ENCODE results near the gene TANGO2.

The TANGO2 gene

DNA sequence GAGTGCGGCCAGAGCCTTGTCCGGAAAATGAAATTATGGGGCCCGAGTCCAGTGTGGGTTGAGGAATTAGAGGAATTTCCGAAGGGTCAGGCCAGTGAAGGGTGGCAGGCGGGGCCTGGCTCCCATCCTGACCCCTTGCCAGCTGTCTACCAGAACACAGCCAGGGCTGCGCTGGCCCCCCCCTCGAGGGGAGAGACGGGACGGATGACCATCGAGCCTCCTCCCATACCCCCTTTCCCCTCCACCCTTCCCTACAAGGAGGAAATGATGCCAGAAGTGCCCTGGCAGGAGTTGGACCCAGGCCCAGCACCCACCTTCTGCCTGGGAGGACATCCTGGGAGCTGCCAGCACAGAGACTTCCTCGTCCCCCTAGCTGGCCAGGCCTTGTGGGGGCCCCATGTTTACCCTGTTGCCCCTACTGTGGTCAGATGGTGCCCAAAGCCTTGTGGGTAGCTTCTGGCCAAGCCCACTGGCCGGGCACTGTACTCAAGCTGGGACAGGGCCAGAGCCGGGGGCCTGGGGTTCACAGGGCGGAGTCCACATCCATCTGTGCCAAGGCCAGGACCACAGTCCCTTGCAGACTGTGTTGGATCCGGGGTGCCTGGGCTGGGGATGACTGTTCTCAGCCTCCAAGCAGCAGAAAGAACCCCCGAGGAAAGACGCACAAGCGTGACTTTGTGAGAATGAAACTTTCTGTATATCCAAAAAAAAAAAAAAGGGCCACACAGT lies 25.1 kb upstream of the TANGO2 start:
- no peak for DNase-seq
- TF ChIP-seq POLR2A (IDR thresholded peaks at IDR 0.05; ENCODE audit: low read length): no peak
- no peak for TF ChIP-seq GATA1 (IDR thresholded peaks at IDR 0.05; ENCODE audit: low read depth, low read length)

DNA sequence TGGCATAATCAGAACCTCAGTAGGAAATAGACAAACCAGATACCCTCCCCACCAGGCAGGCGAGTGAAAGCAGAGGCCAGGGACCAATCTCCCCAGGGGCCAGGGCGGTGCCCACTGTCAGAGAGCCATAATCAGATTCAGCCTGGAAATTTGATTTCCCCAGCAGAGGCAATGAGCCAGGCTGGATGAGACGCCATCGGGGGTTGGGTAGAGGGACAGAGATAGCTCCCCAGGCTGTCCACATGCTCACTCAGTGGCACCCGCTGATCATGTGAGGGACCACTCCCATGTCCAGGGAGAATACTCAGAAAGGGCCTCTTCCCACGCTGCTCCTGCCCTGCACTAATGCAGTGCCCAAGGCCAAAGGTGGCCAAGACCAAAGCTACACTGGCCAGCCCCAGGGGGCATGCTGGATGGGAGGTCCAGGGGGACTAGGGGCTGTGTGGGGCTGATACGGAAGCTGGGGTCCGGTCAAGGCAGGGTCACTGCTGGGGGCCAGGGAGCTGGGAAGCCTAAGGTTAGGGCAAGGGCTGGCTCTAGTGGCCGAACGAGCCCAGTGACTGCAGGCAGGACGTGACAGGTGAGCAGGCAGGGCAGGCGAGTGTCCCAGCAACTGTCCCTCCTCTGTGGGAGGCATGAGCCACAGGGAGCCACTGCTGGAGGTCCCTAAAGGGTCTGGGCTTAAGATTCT lies 24.1 kb upstream of the TANGO2 start:
- DNase-seq: peak; percentile 41 to 58
- no peak for TF ChIP-seq POLR2A (IDR thresholded peaks at IDR 0.05; ENCODE audit: low read length)
- no peak for TF ChIP-seq GATA1 (IDR thresholded peaks at IDR 0.05; ENCODE audit: low read depth, low read length)

DNA sequence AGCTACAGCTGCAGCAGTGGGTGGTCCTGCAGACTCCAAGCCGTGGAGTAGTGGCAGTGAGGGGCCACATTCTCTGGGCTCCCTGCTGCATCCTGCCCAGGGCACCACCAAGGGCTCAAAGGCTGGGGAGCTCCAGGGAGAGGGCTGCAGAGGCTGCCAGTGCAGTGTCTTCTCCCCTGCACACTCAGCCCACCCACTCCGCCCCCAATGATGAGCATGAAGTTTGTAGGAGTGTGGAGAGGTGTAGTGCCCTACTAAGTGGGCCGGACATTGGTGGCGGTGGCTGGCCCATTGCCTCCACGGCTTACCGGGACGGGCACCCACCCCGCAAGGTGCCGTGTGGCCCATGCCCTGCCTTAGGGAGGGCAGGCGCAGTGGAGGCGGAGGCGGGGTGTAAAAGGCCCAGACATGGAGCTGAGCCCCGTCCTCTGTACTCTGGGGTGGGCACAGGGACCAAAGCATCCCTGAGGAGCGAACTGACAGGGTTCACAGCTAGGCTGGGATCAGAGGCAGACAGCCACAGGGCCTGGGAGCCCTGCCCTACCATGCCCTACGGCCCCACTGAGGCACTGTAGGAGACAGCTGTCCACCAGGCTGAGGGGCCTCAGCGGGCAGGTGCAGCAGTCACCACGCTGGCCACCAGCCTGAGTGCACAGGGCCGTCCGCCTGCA lies 23.2 kb upstream of the TANGO2 start:
- DNase-seq: no peak
- TF ChIP-seq POLR2A (IDR thresholded peaks at IDR 0.05; ENCODE audit: low read length) (no peak), GATA1 (IDR thresholded peaks at IDR 0.05; ENCODE audit: low read depth, low read length) (no peak)

DNA sequence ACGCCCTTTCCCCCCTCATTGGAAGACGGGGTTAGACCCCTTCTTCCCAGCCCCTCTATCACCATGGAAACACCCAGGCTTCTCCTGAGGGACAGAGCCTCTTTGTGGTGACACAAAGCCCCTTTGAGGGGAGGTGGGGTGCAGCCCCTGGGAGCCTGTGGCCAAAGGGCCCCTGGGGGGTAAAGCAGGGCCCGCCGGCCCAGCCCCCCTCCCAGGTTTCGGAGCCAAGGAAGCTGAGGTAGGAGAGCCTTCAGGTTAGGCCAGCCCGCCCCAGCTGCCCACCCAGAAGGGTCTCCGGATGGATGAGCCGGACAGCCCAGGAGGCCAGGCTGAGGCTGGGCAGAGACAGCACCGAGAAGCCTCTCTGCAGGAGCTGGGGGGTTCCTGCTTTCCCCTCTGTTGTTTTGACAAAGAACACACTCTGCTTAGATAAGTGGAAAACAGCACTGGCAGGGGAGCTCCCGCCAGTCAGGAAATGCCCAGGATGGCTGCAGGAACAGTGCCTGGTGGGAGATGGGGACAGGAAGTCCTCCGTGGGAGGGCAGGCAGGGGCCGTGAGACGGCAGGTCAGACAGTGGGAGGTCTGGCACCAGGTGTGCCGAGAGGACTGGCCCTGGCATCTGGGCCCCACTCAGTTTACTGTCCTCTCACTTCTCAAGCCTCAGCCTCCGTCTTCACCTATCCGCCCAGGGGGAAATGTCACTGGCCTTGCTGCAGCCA lies 22.5 kb upstream of the TANGO2 start:
- DNase-seq: no peak
- no peak for TF ChIP-seq GATA1 (IDR thresholded peaks at IDR 0.05; ENCODE audit: low read depth, low read length)
- TF ChIP-seq POLR2A (IDR thresholded peaks at IDR 0.05; ENCODE audit: low read length): no peak

DNA sequence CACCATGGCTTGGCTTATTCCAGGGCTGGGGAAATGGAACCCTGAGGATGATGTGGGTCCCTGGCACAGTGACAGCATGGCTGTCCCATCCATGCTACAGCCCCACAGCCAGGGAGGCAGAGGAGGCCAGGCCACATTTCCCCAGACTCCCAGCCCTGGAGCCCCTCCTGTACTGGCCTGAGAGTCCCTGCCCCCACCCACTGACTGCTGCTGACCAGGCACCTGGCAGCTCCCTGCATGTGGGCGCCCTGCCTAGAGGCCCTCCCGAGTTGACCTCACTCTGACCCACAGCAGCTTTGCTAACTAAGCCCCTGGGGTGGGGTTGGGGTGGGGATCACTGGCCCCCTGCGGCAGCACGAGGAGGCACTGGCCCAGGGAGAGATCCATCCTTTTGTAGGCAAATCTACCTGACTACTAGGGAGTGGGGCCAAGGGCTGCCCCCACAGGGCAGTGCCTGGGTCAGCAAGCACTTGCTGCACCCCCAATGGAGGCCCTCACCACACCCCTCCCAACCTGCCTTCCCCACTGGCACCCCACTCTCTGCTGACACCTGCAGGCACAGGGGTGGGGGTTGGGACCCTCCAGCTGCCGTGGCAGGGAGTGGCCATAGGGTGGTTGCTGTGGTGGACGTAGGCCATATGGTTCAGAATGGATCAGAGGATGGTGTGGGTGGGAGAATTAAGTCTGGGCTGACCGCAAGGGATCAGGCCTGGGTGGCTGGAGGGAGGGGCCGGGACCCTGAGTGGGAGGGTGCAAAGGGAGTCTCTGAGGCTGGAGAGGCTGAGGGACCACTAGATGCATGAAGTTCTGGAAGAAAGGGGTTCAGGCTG lies 21.7 kb upstream of the TANGO2 start:
- no peak for TF ChIP-seq GATA1 (IDR thresholded peaks at IDR 0.05; ENCODE audit: low read depth, low read length)
- no peak for TF ChIP-seq POLR2A (IDR thresholded peaks at IDR 0.05; ENCODE audit: low read length)
- DNase-seq: no peak

DNA sequence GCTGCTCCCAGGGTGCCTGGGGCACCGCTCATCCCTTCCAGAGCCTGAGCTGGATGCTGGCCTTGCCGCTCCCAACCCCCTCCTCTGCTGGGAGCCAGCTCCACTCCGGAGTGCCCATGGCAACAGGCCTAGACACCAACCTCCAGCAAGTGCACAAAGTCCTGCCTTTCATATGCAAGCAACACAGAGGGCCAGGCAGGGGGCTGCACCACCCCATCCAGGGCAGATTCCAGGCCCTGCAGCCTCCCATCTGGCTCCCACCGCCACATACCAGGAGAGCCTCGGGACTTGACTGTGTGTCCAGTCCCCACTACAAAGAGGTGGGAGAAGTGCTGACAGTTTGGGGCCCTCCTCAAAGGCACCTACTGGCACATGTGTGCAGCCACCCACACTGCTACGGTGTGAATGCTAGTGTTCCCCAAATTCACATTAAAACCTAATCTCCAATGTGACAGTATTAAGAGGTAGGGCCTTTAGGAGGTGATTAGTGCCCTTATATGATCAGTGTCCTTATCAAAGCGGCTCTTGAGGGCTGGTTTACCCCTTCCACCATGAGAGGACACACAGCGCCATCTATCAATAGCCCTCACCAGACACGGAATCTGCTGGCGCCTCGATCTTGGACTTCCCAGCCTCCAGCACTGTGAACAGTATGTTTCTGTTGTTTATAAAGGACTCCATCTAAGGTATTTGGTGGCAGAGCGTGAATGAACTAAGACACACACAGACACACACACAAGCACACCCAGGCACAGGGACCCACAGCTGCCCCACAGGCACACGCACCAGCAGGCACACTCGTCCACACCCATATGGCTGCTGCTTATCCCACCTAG lies 20.4 kb upstream of the TANGO2 start:
- no peak for DNase-seq
- TF ChIP-seq GATA1 (IDR thresholded peaks at IDR 0.05; ENCODE audit: low read depth, low read length): no peak
- no peak for TF ChIP-seq POLR2A (IDR thresholded peaks at IDR 0.05; ENCODE audit: low read length)

DNA sequence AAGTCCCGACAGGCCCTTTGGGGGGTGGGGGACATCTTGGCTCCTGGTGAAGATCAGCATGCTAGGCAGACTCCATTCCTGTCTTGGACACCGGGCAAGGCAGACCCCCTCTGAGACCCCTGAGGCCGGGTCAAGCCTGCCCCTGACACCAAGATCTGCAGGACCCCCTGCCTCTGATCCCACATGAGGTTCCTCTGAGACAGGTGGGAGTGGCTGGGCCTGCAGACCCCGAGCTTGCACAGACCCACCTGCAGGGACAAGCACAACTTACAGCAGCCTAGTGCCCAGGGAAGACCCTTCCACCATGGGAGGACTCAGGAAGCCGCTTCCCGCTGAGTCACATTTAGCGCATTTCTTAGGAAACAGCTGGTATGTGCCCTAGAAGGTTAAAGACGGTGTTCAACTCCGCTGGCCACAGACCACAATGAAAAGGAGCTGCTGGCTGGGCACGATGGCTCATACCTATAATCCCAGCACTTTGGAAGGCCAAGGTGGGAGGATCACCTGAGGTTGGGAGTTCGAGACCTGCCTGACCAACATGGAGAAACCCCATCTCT lies 19.8 kb upstream of the TANGO2 start:
- no peak for DNase-seq
- TF ChIP-seq GATA1 (IDR thresholded peaks at IDR 0.05; ENCODE audit: low read depth, low read length) (no peak), POLR2A (IDR thresholded peaks at IDR 0.05; ENCODE audit: low read length) (no peak)

DNA sequence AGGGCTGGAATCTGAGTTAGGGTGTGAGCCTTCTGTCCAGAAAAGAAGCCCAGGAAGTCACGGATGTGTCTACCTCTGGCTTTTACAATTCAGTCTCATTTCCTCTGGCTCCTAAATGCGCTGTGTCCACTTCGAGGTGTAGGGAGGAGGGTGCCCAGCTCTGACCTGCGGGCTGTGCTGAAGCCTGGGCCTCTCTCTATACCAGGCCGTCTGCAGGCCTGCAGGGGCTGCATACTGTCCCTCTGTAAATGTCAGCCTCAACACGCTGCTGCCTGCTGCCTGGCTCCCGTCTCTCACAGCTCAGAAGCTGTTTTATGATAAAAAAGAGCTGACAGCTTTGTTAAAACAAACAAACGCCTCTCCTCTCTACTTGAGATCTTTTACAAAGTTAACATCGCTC lies 18.8 kb upstream of the TANGO2 start:
- no peak for DNase-seq
- TF ChIP-seq GATA1 (IDR thresholded peaks at IDR 0.05; ENCODE audit: low read depth, low read length) (no peak), POLR2A (IDR thresholded peaks at IDR 0.05; ENCODE audit: low read length) (no peak)

DNA sequence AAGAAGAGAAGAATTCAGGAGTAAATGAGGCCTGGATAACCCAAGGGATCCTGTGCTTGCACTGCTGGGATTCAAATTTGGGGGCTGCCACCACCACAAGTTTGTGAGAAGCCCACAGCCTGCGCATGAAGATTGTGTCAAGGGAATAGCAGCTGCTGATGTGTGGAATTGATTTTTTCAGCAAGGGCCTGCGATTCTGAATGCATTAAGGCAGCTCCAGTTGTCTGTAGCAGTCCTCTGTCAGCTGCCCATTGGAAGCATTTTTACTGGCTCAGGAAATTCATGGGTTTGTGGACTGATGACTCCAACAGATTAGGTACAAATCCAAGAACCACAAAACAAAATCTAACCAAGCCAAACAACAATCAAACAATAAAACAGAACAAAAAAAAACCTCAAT lies 18.3 kb upstream of the TANGO2 start:
- DNase-seq: no peak
- no peak for TF ChIP-seq GATA1 (IDR thresholded peaks at IDR 0.05; ENCODE audit: low read depth, low read length)
- no peak for TF ChIP-seq POLR2A (IDR thresholded peaks at IDR 0.05; ENCODE audit: low read length)

DNA sequence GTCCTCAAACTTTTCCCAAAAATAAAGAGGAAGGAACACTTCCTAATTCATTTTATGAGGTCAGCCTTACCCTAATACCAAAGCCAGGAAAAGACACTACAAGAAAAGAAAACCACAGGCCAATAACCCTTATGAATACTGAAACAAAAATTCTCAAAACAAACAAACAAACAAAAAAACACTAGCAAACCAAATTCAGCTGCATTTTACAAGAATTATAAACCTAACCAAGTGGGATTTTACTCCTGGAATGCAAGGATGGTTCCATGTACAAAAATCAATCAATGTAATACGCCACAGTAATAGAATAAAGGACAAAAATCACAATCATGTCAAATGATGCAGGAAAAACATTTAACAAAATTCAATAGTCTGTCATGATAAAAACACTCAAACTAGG lies 17.6 kb upstream of the TANGO2 start:
- TF ChIP-seq GATA1 (IDR thresholded peaks at IDR 0.05; ENCODE audit: low read depth, low read length) (no peak), POLR2A (IDR thresholded peaks at IDR 0.05; ENCODE audit: low read length) (no peak)
- DNase-seq: no peak

DNA sequence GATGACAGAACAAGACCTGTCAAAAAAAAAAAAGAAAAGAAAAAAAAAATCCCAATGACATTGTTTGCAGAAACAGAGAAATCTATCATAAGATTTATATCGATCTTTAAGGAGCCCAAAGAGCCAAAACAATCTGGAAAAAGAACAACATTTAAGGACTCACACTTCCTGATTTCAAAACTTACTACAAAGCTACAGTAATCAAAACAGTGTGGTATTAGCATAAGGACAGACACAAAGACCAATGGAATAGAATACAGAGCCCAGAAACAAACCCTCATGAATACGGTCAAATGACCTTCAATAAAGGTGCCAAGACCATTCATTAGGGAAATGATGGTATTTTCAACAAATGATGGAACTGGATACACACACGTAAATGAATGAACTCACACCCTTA lies 16.4 kb upstream of the TANGO2 start:
- DNase-seq: no peak
- TF ChIP-seq GATA1 (IDR thresholded peaks at IDR 0.05; ENCODE audit: low read depth, low read length): no peak
- no peak for TF ChIP-seq POLR2A (IDR thresholded peaks at IDR 0.05; ENCODE audit: low read length)
